DMS53 treated with DMSO at 0.1 percent for 48 hours (cell line): Measurements from ENCODE around the gene PTDSS2.

Source experiments
- DNase-seq: peaks from one replicate; lab custom pipeline; 2025; ENCODE audit not compliant: unreplicated experiment; lab: John Stamatoyannopoulos, UW

The PTDSS2 gene

GRCh38 chr11:488579-488978, 38.5 kb downstream of the PTDSS2 start:
- no peak for DNase-seq

GRCh38 chr11:488992-489391, 38.9 kb downstream of the PTDSS2 start:
- DNase-seq = no peak

GRCh38 chr11:489610-490185, 39.6 kb downstream of the PTDSS2 start:
- no peak for DNase-seq

GRCh38 chr11:490186-490929, 40.3 kb downstream of the PTDSS2 start:
- DNase-seq = no peak

DNA sequence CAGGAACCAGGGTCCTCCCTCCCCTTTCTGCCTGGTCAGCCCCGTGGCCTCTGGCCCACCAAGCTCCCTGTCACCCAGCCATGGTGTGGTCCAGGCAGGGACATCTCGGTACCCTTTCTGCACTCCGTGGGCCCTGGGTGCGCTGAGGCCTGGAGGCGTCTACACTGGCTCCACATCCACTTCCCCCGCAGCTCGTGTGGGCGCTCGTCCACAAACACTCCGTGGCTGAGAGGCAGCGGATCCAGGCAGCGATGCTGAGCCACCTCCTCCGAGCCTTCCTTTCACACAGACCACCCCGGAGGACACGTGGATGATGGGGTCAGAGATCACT, 40.8 kb downstream of the PTDSS2 start:
- no peak for DNase-seq

GRCh38 chr11:491358-491757, 41.3 kb downstream of the PTDSS2 start:
- DNase-seq = no peak

GRCh38 chr11:492427-493226, 42.5 kb downstream of the PTDSS2 start:
- DNase-seq = peak; percentile 73

DNA sequence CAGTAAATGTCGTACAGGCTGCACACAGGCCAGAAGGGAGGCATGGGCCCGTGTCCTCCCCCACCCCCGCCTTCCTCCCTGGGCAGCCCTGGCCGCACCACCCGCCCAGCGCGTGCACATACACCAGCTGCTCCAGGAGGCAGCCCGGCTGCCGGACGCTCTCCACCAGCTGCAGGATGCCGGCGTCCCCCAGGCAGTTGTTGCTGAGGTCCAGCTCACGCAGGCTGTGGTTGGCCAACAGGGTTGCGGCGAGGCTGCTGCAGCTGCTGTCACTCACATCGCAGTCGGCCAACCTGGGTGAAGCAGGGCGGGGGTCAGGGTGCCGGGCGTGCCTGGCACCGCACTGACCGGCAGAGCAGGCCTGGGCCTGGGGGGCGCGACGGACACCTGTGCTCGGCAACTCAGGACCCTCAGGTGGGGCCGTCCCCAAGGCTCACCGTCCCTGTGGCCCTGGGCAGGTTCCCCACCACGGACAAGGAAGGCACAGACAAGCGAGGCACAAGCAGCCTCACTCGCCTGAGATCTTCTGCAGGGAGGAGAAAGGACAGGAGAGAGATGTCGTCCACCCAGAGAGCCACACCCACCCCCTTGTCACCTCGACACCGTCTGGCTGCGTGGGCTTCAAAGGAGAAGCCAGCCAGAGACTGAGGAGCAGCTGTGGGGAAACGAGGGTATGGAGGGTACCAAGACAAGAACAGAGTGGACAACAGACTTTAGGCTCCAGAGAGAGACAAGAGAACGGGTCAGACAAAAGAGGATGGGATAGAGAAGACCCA, 44.9 kb downstream of the PTDSS2 start:
- DNase-seq = peak; percentile 92

DNA sequence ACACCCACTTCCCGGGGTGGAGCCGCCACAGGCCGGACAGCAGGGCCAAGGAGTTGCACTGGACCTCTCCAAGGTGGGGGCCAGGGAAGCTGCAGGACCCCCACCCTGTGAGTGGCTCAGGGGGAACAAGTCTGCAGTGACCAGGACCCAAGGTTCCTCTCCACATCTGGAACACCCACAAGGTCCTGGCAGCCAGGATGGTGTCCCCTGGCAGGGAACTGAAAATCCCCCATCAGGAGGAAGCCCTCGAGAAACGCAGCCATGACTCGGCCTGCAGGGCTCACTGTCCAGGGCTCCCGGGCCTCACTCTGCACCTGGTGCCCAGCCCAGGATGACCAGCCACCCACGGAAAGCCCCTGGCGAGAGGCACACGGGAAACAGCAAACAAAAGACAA, 45.5 kb downstream of the PTDSS2 start:
- no peak for DNase-seq

- DNase-seq = peak; percentile 12
Measured at GRCh38 chr11:496834-497564, 46.9 kb downstream of the PTDSS2 start.

GRCh38 chr11:497565-498296, 47.7 kb downstream of the PTDSS2 start:
- no peak for DNase-seq

DNA sequence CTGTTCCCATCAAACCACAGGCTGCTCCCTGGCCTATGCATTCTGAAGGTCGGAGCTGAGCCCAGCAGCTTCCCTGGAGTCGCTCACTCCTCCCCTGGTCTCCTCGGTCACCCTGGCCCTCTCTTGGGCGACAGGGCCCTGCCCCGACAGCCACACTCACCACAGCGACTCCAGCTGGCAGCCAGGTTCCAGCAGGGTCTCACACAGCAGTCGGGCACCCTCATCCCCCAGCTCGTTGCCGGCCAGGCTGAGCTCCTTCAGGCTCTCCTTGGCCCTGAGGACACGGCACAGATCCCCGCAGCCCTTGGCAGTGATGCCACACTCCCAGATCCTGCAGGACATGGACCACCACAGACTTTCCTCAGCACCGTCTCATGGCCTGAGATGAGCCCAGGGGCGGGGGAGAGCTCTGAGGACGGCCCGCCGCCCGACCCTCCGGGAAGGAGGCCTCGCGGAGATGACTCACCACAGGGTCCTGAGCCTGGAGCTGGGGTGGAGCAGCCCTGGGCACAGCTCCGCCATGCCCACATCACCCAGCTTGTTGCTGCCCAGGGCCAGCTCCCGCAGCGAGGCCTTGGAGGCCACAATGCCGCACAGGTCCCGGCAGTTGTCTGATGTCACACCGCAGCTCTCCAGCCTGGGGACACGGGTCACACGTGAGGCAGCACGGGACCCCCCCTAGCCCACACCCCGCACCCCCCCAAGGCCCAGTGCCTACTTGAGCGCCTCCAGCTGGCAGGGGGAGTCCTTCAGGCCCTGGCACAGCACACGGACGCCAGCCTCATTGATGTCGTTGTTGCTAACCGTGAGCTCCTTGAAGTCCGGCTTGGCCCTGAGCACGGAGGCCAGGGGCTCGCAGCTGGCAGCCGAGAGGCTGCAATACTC, 48.5 kb downstream of the PTDSS2 start:
- DNase-seq = no peak

DNA sequence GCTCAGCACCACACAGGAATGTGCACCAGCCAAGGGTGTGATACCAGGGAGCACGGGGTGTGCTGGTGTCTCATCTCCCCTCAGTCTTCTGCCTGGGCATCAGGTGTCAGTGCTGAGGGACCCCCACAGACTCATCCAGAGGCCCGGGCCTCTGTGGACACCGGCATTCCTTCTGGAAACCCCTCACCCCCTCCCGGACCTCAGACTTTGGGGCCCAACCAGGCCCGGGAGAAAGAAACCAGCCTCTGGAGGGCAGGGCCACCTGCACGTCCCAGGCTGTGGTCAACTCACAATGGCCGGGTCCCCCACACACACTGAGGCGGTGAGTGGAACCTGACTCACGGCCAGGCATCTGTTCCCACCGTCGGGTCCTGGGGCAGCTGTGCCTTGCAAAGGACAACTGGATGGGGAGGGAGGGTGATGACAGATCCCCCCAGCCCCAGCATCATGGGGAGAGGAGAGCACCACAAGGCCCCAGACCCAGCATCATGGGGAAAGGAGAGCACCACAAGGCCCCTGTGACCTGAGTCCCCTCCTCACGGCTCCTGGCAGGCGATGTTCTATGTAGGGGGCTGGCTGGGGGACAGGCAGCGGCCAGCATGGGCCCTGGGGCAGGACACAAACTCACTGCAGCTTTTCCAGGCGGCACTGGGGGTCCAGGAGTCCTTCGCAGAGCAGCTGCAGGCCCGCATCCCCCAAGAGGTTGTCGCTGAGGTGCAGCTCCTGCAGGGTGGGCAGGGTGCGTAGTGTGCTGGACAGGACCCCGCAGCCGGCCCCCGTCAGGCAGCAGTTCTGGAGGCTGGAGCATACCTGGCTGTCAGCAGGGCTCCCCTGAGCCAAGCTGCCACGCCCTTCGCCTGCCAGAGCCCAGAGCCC, 49.4 kb downstream of the PTDSS2 start:
- DNase-seq = no peak

DNA sequence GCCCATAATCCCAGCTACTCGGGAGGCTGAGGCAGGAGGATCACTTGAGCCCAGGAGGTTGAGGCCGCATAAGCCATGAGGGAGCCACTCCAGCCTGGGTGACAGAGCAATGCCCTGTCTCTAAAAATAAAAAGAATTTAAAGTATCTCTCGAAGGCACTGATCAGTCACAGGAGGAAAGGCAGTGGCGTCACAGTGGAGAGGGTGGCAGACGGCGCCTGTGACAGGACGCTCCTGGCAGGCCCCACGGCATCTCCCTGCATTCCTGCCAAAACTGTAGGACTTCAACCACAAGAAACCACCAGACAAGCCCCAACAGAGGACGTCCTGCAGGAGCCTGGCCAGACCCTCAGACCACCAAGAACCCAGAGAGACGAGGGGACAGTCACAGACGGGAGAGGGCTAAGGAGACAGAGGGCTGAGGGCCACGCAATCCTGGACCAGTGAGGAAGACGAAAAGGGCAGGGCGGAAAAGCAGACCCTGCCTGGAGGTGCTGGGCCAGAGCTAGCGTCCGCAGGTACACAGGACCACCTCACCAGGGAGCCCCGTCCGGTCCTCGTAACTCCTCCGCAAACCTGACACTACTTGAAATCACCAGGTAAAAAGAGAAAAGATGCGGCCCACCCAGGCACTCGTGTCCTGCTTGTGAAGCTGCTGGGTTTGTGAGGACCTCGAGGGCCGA, 51.1 kb downstream of the PTDSS2 start:
- DNase-seq = no peak

- DNase-seq = no peak
Measured at GRCh38 chr11:501683-502287, 51.7 kb downstream of the PTDSS2 start.

- DNase-seq = no peak
Measured at GRCh38 chr11:502288-503178, 52.5 kb downstream of the PTDSS2 start.
